Tibial nerve (tissue), 4 donors: Measurements from ENCODE around the gene ELOVL6. TPM values are rescaled to one million over a fixed set of nuclear protein-coding genes. Genes with fewer than 3 reads are reported as not detected.

Experiments used
- DNase-seq, 2 donors: peaks; one replicate each; pipeline ENCODE4 v3.0.0-alpha.2; 2019; ENCODE audit warnings: low spot score in 2 of 2
- H3K27ac ChIP-seq, 4 donors: fragments of 200-600 bp; sonication (generic) in 3 of 4; one replicate each; pipeline ENCODE4 v1.5.1; 2017 to 2019; ENCODE audit warnings: mild to moderate bottlenecking in 1 of 4
- H3K27me3 ChIP-seq, 2 donors: fragments of 200-600 bp; sonication (generic) in 1 of 2; one replicate each; pipeline versions ENCODE4 v1.5.1 to v1.6.0; 2017 to 2019
- H3K36me3 ChIP-seq, 3 donors: fragments of 200-600 bp; sonication (generic); one replicate each; pipeline ENCODE4 v1.5.1; 2018 to 2019
- H3K4me1 ChIP-seq, 4 donors: fragments of 200-600 bp; sonication (generic) in 3 of 4; one replicate each; pipeline ENCODE4 v1.5.1; 2017 to 2019
- H3K4me3 ChIP-seq, 4 donors: fragments of 200-600 bp; sonication (generic) in 3 of 4; one replicate each; pipeline ENCODE4 v1.5.1; 2017 to 2019; ENCODE audit warnings: mild to moderate bottlenecking in 1 of 4, moderate library complexity in 1 of 4
- H3K9me3 ChIP-seq, 4 donors: fragments of 200-600 bp; sonication (generic) in 3 of 4; one replicate each; pipeline ENCODE4 v1.5.1; 2017 to 2019
- CTCF ChIP-seq, 5 experiments: fragments of 200-600 bp in 3 of 5; fragments of 450-650 bp in 2 of 5; sonication (generic) in 3 of 5; IDR thresholded peaks; one replicate each; pipeline ENCODE4 v1.5.1; 2016 to 2019; ENCODE audit warnings: antibody characterized with exemption in 5 of 5, mild to moderate bottlenecking in 3 of 5, moderate library complexity in 2 of 5
- EP300 ChIP-seq, 2 donors: sonication (generic); formaldehyde crosslinking; IDR thresholded peaks; one replicate each; pipeline ENCODE4 v1.6.1; 2017; ENCODE audit warnings: antibody characterized with exemption in 2 of 2, mild to moderate bottlenecking in 1 of 2
- POLR2A ChIP-seq, 2 donors: fragments of 450-650 bp; IDR thresholded peaks; one replicate each; pipeline ENCODE4 v1.6.1; 2017; ENCODE audit warnings: antibody characterized with exemption in 2 of 2, mild to moderate bottlenecking in 2 of 2, moderate library complexity in 2 of 2
- WGBS, 2 donors: methylation state at CpG; one replicate each; pipeline ENCODE4 v1.1.5; 2018; 5-methylcytosine and 5-hydroxymethylcytosine counted together
- total RNA-seq, 4 donors: library from RNA; depleted of rRNA; stranded (reverse); fragments of >200 nt; gene quantifications; one replicate each; pipeline ENCODE4 v1.1.0, GENCODE V29; 2016

Gene ELOVL6
- total RNA-seq, 4 donors from 2014 or later, result 3.1 to 8.4 (median 5.4) TPM

GRCh38 chr4:110131916-110132315 is 66.5 kb downstream of the ELOVL6 start:
- Histone ChIP-seq H3K4me1 (no peaks in the 10 kb centered on the region), H3K27me3 (no peaks in the 10 kb centered on the region), H3K4me3 (no peak overlapping the region), H3K27ac (no peak overlapping the region), H3K9me3 (no peaks in the 10 kb centered on the region), H3K36me3 (no peaks in the 10 kb centered on the region)
- WGBS, 2 donors, result 94 to 97% methylated on average over 3 of the region's 3 CpGs
- DNase-seq, result no peak
- TF ChIP-seq EP300 (IDR thresholded peaks at IDR 0.05) (no peak), POLR2A (IDR thresholded peaks at IDR 0.05) (no peak), CTCF (IDR thresholded peaks at IDR 0.05) (no peak)

DNA sequence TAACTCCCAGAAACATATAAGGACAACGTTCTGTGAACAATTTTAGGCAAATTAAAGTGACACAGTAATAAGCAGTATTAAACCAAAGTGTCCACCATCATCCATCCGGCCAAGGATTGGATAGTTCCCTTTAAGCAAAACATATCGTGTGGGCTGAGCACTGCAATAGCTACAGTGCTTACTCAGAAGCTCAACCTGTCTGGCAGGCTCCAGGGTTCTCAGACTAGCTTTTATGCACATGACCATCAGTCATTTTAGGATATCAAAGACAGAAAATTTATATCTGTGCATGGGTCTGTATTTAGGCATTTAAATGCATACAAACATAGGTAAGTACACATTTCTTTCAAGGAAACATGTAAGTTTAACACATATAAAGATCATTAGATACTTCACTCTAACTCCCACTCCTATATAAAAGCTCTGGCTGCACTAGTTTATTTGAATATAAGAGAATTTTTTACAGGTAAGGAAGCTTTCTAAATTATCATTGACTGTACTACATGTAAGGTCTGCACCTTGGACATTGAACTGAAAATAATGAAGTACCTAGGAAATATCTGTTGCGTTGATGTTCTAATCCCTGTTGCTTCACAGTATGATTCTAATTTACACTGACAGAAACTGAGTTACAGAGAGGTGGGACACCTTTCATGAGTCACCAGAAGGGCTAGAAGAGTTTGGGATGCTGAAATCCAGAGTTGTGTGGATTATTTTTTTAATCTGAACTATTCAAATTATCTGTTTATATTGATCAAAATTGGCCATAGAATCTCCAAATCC is 67.6 kb downstream of the ELOVL6 start:
- Histone ChIP-seq H3K27ac (no peak overlapping the region), H3K9me3 (no peaks in the 10 kb centered on the region)
- 83 to 92% methylated on average over 4 of the region's 4 CpGs for WGBS, 2 donors

GRCh38 chr4:110129544-110129943 is 68.9 kb downstream of the ELOVL6 start:
- Histone ChIP-seq H3K27me3 (no peaks in the 10 kb centered on the region), H3K36me3 (no peaks in the 10 kb centered on the region), H3K27ac (no peak overlapping the region), H3K4me3 (no peak overlapping the region), H3K9me3 (no peaks in the 10 kb centered on the region), H3K4me1 (no peaks in the 10 kb centered on the region)
- DNase-seq, result no peak
- 80 to 85% methylated on average over 3 of the region's 3 CpGs for WGBS, 2 donors
- TF ChIP-seq CTCF (IDR thresholded peaks at IDR 0.05), result no peak
- TF ChIP-seq POLR2A (IDR thresholded peaks at IDR 0.05), result no peak
- TF ChIP-seq EP300 (IDR thresholded peaks at IDR 0.05), result no peak

More for the DNA sequence above, 67.6 kb downstream of the ELOVL6 start:
- TF ChIP-seq EP300 (IDR thresholded peaks at IDR 0.05), result no peak
- TF ChIP-seq POLR2A (IDR thresholded peaks at IDR 0.05), result no peak
- no peak for TF ChIP-seq CTCF (IDR thresholded peaks at IDR 0.05)
- DNase-seq, result no peak
- Histone ChIP-seq H3K27me3 (no peaks in the 10 kb centered on the region), H3K4me3 (no peak overlapping the region), H3K36me3 (no peaks in the 10 kb centered on the region), H3K4me1 (no peaks in the 10 kb centered on the region)

DNA sequence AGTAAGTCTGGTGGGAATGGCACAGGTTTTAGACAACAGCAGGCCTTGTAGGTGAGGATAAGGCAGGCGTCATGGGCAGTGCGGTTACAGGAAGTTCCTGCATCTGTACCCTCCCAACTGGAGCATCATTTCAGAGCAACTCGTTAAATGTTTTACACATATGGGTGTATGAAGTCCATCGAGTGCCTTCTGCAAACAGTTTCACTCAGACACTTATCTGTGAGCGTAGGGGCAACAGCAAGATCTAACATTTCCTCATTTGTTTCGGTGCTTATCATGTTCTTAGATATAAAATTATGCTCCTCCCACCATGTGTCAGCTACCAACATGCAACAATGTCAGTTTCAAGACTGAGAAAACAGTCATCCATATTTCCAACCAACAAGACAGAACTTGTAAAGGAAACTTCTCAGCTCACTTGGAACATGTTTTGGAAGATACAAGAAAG is 69.9 kb downstream of the ELOVL6 start:
- Histone ChIP-seq H3K27me3 (no peaks in the 10 kb centered on the region), H3K27ac (no peak overlapping the region), H3K4me3 (no peak overlapping the region), H3K4me1 (no peaks in the 10 kb centered on the region), H3K36me3 (no peaks in the 10 kb centered on the region), H3K9me3 (no peaks in the 10 kb centered on the region)
- no peak for DNase-seq
- TF ChIP-seq CTCF (IDR thresholded peaks at IDR 0.05), result no peak
- no peak for TF ChIP-seq POLR2A (IDR thresholded peaks at IDR 0.05)
- no peak for TF ChIP-seq EP300 (IDR thresholded peaks at IDR 0.05)
- 93 to 96% methylated on average over 6 of the region's 6 CpGs for WGBS, 2 donors

DNA sequence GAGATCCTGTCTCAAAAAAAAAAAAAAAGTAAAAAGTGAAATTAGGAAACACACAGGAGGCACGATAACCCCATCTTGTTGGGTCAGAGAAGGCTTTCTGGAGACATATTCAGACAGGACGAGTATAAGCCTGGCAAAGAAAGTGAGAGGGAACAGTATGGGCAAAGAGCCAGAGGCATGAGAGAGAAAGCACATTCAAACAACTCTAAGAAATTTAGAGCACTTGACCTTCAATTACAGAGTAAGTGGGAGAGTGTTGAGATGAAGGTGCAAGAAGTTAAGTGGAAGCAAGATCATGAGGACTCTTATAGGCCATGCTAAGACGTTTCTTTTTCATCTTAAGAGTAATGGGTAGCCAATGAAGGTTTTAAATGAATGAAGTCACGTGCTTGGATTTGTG is 70.4 kb downstream of the ELOVL6 start:
- DNase-seq, result no peak
- 66 to 71% methylated on average over 4 of the region's 4 CpGs for WGBS, 2 donors
- H3K4me3 ChIP-seq, result no peak overlapping the region
- TF ChIP-seq CTCF (IDR thresholded peaks at IDR 0.05) (no peak), POLR2A (IDR thresholded peaks at IDR 0.05) (no peak)
- no peaks in the 10 kb centered on the region for H3K4me1 ChIP-seq
- no peak overlapping the region for H3K27ac ChIP-seq
- no peaks in the 10 kb centered on the region for H3K36me3 ChIP-seq
- H3K9me3 ChIP-seq, result no peaks in the 10 kb centered on the region
- H3K27me3 ChIP-seq, result no peaks in the 10 kb centered on the region
